ENCODE measurements around the gene FDPS.

The FDPS gene

DNA sequence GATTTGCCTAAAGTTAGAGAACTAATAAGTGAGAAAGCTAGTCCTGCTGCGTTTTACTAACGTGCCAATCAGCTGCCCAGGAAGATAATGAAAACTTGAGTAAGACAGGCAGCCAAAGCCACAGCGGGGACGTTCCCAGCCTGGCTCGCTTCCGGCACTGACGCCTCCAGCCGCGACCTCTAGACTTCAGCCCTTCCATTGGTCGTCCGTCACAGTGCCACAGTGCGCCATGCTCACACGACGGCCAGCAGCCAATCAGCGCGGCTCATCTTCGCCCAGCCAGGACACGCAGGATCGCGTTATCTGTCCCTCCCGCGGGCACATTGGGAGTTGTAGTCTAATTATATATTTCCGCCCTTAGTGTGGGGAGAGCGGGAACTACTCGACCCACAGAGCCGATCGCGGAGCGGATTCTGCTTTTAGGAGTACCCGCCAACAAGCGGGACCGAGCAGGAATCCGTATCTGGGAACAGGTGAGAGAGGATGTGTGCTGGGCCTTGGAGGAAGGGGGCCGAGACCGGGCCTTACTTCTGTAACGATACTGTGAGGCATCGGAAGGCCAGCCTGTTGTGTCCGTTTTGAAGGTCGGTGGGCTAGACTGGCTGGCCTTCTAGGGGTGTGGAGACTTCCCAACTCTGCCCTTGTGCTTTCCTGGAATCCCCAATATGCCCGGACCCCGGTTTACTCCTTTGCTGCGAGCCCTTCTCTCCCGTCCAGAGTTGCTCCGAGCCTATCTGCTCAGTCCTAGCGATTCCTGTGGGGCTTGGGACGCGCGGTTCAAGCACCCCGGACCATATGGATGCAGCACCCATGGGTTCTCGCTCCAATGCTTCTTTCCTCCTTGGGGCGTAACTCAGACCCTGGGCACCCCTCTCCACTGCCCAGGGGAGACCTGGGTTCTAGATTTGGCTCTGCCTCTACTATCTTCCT, at the start of gene FDPS:
FDPS (plus strand) TSS at position 374 of the 930 bp plus-strand sequence. CDS start 924 bp downstream, outside the sequence.
- peak; percentile 99 for DNase-seq

DNA sequence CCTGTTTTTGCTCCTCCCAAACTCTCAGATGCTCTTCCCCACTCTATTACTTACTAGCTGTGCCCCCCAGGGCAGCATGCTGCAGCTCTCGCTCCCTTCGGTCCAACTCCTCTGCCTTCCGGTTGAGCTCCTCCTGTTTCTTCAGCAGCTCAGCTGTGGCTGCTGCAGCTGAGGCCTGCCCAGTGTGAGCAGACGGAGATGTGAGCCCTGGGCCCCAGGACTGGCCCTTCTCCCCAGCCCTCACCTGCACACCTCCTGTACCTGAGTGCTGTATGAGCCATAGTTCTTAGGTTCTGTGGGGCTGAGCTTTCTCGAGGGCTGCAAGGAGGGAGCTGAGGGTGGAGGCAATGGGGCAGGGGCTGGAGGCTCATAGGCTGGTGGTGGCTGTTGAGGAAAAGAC, 48.4 kb upstream of the FDPS start:
- DNase-seq, result no peak

DNA sequence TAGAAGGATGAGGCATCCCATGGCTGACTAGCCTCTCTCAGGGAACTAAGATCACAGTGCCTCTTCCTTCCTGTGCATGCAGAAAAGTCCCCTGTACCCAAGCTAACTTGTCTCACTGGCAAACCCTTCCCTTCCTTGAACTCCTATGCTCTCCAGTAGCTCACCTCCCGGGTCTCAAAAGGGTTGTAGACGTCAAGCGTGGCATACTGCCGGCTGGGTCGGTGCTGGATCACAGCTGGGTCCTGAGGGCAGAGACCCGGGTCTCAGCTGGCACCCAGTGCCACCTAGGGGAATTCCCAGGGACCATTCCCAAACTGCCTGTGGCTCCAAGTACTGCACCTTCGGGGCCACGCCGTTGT, 47.2 kb upstream of the FDPS start:
- no peak for DNase-seq

DNA sequence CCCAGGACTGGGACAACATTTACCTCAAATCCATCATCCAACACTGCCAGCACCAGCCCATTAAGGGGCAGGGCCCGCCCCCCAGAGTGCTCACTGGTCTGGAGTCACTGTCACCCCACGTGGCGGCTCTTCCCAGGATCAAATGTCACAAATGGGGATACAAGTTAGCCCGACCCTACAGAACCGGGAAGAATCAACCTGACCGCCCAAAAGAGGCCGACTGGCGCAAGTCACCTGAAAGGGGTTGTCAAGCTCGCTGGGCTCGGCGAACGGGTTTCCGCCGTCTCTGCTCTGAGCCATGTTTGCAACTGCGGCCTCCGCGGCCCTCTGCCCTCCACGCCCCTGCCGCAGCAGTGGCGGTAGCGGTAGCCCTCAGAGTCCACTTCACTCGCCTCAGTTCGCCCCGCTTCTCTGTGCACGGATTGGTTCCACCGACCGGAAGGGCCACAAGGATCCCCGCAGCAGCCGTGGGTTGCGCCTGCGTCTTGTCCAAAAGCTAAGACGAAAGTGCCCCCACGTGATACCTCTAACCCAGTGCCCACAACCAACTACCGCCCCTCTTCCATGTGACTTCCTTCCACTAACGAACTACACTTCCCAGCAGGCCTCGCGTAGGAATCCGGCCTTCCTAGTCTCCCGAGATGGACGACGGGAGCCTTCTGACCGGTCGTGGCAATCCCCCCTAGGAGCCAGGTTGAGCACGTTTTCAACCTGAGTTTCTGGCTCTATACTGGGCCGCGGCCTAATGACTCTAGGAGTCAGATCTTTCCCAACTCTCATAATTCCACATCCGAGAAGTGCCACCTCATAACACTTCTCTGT, 46.6 kb upstream of the FDPS start, which contains the start of gene SCAMP3:
SCAMP3 (minus strand) TSS at position 509 of the 822 bp plus-strand sequence; CDS start at position 300, 209 bp downstream.
- DNase-seq, result peak; percentile 96

DNA sequence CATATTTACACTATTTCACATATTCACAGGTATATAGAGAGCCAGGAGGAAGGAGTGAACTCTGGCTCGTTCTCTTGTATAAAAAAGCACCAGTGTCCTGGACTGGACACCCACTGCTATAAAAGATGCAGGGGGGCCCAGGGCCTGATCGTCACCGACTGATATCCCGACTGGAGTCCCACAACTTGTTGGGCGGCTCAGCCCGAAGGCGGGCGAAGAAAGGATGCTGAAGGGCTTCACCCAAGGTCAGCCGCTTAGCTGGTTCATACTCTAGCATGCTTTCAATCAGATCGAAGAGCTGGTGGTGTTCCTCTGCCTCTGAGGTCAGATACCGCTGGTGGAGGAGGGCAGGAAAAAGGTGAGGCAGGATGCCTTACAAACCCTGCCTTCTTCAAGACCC, 45.6 kb upstream of the FDPS start:
- DNase-seq, result no peak

DNA sequence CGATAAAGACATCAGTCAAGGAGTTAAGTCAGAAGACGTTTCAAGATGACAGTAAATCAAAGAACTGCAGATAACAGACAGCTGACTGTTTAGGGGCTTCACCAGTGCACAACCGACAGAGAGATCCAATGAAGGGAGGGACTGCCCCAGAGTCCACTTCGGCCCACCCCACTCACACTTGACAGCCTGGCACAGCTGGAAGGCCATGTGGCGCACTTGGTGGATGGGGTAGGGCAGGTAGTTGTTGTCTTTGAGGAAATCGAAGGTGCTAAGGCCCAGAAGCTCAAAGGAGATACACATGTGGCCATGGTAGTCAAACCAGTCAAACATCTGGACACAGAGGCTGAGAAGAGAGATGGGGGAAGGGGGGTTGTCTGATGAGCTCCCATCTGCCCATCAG, 42.1 kb upstream of the FDPS start:
- no peak for DNase-seq

DNA sequence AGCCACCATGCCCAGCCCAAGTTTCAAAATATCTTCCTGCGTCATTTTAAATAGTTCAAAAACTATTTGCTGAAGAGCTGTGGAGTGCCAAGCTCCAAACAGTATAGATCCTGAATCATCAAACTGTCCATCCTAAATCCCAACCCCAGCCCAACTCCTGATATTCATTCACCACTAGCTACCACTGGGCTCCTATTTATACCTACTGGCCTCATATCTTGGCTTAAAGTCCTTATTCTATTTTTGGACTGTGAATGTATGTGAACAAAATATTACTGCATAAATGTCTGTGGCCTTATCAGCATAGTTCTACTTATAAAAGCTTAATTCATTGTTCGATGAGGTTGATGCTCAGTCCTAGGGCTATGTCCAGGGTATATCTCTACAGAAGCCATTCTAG, 41.3 kb upstream of the FDPS start:
- no peak for DNase-seq

DNA sequence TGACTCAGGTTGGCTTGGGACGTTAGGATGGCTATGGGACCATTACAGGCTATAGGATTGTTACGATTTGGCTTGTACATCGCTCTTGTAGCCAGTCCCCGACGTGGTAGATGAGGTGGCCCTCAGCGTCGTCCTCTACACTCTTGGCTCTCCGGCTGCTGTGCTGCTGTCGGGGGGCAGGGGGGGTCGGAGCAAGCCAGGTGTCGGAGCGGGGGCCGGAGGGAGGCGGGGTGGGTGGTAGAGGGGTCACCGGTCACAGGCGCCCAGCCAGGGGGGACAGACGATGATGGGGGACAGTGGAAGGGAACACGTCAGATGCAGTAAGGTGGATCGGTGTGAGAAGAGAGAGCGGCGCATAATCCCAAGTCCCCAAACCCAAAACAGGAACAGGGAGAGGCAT, 40.0 kb upstream of the FDPS start:
- no peak for DNase-seq

DNA sequence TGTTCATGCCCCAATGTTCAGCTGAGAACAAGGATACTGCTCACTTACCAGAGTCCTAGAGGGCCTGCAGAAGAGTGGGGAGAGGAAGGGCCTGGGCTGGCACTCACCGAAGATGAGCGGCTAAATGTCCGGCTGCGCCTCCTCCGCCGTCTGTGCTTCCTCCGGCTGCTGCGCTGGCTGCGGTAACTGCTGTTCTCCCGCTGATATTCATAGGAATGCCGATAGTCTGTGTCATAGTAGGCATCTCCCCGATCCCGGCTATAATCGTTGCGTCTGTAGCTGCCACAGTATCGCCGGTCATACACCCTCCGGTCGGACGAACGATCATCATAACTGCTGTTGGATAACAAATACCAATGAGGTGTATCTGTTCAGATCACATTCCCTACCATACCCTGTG, 39.3 kb upstream of the FDPS start:
- no peak for DNase-seq

DNA sequence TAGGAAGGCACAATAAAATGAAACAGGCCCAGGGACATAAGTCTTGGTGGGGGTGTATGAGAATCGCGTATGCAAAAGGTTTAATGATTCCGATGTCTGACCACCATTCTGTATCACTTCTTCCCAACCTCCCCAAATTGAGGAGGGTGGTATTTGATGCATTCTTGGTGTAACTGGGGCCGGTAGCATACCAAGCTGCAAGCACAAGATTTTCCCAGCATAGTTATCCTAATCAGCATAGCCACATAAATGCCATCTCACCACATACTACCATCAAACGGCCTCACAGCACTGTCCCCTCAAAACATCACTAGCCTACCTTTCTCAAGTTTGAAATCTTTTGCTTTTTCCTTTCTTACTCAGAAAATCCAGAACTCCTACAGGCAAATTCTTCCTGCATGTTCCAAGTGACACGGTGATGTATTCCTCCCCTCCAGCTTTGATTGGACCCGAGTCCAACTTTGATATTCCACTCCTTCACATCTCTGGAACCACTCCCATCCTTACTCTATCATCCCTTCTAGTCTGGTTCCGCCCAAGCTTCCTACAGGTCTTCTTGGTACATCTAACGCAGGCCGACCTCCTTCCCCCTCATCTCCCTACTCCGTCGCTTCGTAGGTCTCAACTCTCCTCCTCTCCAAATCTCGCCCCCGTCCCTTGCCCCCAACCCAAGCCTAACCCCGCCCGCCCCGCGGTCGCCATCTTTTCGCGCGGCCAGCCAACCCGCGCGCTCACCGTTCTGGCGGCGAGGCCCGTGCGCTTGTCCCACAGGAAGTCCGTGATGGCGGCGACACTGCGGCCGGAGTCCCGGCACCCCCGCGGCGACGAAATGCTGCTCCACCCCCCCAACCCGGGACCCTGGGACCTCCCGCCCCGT, 36.0 kb upstream of the FDPS start:
- peak; percentile 60 for DNase-seq

DNA sequence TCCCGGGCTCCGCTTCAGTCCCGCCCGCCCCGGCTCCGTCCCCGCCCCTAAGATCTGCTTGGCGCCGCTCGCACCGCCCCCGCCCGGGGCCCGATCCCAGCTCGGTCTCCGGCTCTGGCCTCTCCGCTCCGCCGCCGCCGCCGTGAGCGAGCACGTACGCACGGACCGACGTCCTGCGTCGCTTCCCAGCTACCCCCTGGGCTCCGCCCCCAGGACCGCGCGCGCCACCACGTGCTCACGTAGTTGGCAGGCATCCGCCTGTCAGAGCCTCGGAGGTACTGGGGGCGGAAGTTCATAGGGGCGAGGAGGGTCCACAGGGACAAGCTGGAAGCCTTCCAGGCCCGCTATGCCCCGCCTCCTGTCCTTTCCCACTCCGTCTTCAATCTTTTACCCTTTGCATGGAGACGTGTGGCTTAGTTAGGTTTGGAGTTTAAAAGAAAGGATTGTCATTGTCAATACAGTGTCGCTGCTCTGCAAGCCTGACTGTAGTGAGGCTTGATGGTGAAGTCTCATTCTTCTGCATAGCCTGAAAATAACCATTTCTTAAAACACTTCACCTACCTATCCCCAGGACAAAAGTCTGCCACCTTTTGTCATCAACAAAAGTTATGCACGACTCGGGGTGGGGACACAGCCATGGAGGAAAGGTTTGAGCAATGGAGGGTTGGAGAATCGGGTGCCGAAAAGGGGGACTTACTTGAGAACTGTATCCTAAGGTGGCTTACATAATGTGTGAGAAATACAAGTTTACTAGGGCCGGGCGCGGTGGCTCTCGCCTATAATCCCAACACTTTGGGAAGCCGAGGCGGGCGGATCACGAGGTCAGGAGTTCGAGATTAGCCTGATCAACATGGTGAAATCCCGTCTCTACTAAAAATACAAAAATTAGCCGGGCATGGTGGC, 35.1 kb upstream of the FDPS start, which contains the start of gene CLK2:
CLK2 (minus strand) TSS at position 162 of the 903 bp plus-strand sequence. CDS start 2,527 bp downstream, outside the sequence.
- peak; percentile 98 for DNase-seq

DNA sequence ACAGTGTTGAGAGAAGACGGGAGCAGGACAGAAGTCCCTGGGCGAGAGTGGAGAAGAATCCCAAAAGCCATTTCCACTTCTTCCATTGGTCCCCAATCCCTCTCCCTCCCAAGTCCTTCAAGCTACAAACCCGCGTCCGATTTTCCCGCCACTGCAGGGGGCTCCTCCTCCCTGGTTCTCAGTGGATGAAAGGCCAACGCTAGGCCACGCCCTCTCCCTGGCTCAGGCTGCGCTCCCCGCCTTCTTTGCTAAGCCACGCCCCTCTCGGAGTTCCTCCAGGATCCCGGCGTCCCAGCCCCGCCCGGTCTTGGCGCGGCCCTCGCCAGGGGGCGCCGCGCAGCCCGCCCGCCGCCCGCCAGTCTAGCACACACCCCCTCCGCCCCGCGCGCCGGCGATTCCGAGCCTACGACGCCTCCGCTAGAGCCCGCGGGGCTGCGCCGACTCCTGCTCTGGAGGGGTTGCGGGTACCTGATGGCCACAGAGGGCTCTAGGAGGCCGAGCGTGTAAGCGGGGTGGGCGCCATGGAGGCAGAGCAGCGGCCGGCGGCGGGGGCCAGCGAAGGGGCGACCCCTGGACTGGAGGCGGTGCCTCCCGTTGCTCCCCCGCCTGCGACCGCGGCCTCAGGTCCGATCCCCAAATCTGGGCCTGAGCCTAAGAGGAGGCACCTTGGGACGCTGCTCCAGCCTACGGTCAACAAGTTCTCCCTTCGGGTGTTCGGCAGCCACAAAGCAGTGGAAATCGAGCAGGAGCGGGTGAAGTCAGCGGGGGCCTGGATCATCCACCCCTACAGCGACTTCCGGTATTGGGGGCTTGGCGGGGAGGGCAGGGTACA, 31.4 kb upstream of the FDPS start, which contains the start of gene HCN3:
HCN3 (plus strand) TSS at position 394 of the 832 bp plus-strand sequence; CDS start at position 522, 128 bp downstream.
- DNase-seq, result peak; percentile 95

DNA sequence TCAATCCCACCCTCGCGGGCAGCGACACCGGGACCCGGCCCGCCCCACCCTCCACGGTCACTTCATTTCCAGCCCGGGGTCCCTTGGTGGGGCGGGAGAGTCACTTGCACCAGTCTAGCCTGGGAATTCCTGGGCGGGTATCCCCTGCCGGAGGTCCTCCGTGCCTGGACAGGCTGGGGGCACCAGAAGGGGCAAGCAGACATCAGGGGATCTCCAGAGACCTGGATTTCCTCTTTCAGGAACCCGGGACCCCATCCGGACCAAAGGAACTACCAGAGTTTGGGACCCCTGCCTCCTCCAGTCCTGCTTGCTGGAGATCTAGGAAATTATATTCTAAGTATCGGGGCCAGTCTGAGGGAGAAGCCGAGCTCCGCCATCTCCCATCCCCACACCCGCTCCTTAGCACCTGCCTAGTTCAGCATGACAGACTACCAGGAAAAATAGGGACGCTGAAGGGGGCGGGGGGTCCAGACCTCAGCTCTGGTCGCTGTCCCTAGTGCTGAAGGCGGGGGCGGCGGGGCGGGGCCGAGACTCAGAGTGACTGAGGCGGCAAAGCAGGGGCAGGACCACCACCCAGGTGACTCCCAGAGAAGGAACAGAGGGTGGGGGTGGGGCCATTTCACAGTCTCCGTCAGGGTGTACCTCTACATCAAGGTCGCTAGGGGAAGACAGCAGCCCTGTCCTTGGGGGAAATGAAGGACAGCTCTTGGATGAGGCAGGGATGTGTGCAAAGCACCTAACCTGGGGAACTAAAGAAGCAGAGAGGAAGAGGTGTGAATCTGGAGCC, 30.6 kb upstream of the FDPS start:
- DNase-seq, result no peak

DNA sequence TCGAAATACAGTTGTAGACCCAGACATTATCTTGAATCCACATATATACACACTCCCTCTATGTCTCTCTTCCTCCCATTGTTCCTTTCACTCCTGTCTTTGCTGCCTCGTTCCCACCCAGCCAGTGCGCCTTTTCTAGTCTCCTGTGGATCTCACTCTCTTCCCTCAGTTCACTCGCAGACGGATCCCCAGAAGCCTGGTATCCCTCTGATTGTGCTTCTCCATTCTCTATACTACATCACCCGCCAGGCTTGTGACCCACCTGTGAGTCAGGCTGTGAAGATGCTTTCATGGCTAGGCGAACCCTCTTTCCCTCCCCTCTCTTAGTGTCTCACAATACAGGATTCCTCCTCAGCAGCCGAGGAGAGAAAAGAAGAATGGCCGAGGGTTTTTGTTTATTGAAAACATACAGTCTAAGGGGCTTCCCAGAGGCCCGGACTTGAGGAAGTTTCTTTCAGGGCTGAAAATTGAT, 29.9 kb upstream of the FDPS start:
- no peak for DNase-seq

DNA sequence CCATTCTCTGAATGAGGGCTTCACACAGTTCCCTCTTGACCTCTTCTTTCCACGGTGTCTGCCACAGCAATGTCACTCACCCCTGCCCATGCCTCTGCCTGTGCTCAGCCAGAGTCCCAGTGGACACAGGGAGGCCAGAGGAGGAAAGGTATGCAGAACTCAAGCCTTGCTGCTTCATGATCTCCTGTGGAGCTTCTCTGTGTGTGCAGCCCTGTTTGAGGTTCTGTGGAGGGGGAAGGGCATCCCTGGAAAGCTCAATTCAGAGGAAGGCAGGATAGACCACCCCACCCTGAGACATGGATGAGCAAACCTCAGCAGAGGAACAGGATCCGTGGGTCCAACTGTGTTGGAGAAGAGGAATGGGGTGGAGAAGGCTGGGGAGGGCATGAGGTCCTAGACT, 29.4 kb upstream of the FDPS start:
- DNase-seq, result no peak

DNA sequence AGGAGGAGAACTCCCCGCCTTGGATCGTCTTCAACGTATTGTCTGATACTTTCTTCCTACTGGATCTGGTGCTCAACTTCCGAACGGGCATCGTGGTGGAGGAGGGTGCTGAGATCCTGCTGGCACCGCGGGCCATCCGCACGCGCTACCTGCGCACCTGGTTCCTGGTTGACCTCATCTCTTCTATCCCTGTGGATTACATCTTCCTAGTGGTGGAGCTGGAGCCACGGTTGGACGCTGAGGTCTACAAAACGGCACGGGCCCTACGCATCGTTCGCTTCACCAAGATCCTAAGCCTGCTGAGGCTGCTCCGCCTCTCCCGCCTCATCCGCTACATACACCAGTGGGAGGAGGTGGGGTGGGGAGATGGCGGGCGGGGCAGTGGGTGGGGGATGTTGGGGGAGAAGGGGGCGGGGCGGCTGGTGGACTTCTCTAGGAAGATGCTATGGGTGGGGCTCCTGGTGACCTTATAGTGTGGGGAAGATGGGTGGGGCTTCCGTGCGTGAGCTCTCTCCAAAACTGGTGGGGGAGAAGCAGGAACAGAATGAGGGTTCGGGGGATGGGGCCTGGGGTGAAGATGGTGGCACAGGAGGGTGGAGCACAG, 26.1 kb upstream of the FDPS start:
- DNase-seq, result no peak

DNA sequence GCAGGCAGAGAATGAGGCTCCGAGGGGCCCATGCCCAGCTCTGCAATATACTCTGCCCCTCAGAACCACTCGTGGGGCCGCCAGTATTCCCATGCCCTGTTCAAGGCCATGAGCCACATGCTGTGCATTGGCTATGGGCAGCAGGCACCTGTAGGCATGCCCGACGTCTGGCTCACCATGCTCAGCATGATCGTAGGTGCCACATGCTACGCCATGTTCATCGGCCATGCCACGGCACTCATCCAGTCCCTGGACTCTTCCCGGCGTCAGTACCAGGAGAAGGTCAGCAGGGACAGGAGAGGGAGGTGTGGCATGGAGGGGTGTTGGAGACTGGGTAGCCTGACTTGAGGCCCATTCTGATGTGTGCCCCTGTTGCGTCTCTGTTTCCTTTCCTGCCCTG, 24.2 kb upstream of the FDPS start:
- DNase-seq, result no peak

DNA sequence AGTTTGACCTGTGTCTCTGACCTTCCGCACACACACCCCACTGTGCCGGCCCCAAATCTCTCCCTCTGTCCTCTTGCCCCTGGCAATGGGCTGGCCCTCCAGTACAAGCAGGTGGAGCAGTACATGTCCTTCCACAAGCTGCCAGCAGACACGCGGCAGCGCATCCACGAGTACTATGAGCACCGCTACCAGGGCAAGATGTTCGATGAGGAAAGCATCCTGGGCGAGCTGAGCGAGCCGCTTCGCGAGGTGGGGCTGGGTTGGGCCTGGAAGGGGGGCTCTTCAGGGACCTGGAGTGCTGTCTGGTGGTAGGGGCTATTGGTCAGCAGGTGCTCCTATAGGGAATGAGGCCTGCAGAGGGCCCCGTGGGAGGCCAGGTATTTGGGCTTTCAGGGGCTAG, 23.6 kb upstream of the FDPS start:
- DNase-seq, result no peak

DNA sequence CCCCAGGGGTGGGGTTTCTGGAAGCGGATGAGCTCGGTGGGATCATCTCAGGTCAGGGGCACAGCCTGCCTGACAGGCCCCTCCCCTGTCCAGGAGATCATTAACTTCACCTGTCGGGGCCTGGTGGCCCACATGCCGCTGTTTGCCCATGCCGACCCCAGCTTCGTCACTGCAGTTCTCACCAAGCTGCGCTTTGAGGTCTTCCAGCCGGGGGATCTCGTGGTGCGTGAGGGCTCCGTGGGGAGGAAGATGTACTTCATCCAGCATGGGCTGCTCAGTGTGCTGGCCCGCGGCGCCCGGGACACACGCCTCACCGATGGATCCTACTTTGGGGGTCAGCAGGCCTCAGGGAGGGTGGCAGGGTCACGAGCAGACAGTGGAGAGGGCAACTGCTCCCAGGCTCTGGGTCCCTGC, 23.0 kb upstream of the FDPS start:
- no peak for DNase-seq

Measured in NCI-H446 treated with DMSO at 0.1 percent for 48 hours (cell line).